Breast epithelium (tissue), 4 donors: ENCODE results near the gene TMPRSS9. TPM values are rescaled to one million over a fixed set of nuclear protein-coding genes. Genes with fewer than 3 reads are reported as not detected.
"Not testable (repeated sequence)": the region's sequence is repeated elsewhere in the genome, so short reads cannot be mapped to it uniquely, and the experiment has no call there.

Source experiments
- DNase-seq, 2 donors: peaks; one replicate each; pipeline ENCODE4 v3.0.0-alpha.2; 2019; ENCODE audit warnings: low spot score in 2 of 2
- H3K27ac ChIP-seq, 2 donors: fragments of 200-600 bp; sonication (generic) in 1 of 2; one replicate each; pipeline ENCODE4 v1.5.1; 2016 to 2019; ENCODE audit warnings: mild to moderate bottlenecking in 1 of 2
- H3K27me3 ChIP-seq, 2 donors: fragments of 200-600 bp; sonication (generic) in 1 of 2; one replicate each; pipeline versions ENCODE4 v1.5.1 to v1.6.0; 2017 to 2019; ENCODE audit warnings: control low read depth in 1 of 2, mild to moderate bottlenecking in 1 of 2
- H3K36me3 ChIP-seq: fragments of 200-600 bp; one replicate; pipeline ENCODE4 v1.5.1; 2019
- H3K4me1 ChIP-seq, 2 donors: fragments of 200-600 bp; sonication (generic); one replicate each; pipeline ENCODE4 v1.5.1; 2016 to 2019; ENCODE audit warnings: control low read depth in 1 of 2
- H3K4me3 ChIP-seq, 3 donors: fragments of 200-600 bp; sonication (generic); 1 replicate in 2 of 3; 2 replicates in 1 of 3; pipeline ENCODE4 v1.5.1; 2016 to 2019; ENCODE audit warnings: mild to moderate bottlenecking in 3 of 3, moderate library complexity in 2 of 3
- H3K9me3 ChIP-seq, 2 donors: fragments of 200-600 bp; sonication (generic) in 1 of 2; one replicate each; pipeline ENCODE4 v1.5.1; 2016 to 2019; ENCODE audit warnings: control low read depth in 1 of 2
- POLR2A ChIP-seq: fragments of 450-650 bp; IDR thresholded peaks from one replicate; pipeline ENCODE4 v1.6.1; 2016; ENCODE audit warnings: antibody characterized with exemption, mild to moderate bottlenecking, moderate library complexity
- POLR2AphosphoS5 ChIP-seq, 3 donors: sonication (generic); formaldehyde crosslinking; IDR thresholded peaks; one replicate each; pipeline ENCODE4 v1.6.1; 2017; ENCODE audit warnings: antibody characterized with exemption in 3 of 3
- intact Hi-C: fragments of 100-400 bp; cut with DNase I; formaldehyde crosslinking; loops from one replicate; pipeline ENCODE4 v1.15.1; 2023; ENCODE audit warnings: low total_unique reads
- total RNA-seq, 3 donors: library from RNA; depleted of rRNA; stranded (reverse); fragments of >200 nt; gene quantifications; one replicate each; pipeline ENCODE4 v1.1.0, GENCODE V29; 2016
- TF ChIP-seq, protein P1 (sequence below), 3 donors: fragments of 450-650 bp; IDR thresholded peaks; one replicate each; pipeline ENCODE4 v1.5.1; 2016 to 2017; ENCODE audit warnings: antibody characterized with exemption in 3 of 3, mild to moderate bottlenecking in 3 of 3, moderate library complexity in 3 of 3

The TMPRSS9 gene
- total RNA-seq, 3 donors from 2014 or later, result under 0.01 TPM; not detected in 2

- intact Hi-C loops, result no loop called here
- Histone ChIP-seq H3K4me3 (no peak overlapping the region), H3K9me3 (no peaks in the 10 kb centered on the region), H3K4me1 (no peaks in the 10 kb centered on the region), H3K36me3 (no peaks in the 10 kb centered on the region), H3K27ac (no peak overlapping the region), H3K27me3 (no peaks in the 10 kb centered on the region)
- TF ChIP-seq, protein P1, sequence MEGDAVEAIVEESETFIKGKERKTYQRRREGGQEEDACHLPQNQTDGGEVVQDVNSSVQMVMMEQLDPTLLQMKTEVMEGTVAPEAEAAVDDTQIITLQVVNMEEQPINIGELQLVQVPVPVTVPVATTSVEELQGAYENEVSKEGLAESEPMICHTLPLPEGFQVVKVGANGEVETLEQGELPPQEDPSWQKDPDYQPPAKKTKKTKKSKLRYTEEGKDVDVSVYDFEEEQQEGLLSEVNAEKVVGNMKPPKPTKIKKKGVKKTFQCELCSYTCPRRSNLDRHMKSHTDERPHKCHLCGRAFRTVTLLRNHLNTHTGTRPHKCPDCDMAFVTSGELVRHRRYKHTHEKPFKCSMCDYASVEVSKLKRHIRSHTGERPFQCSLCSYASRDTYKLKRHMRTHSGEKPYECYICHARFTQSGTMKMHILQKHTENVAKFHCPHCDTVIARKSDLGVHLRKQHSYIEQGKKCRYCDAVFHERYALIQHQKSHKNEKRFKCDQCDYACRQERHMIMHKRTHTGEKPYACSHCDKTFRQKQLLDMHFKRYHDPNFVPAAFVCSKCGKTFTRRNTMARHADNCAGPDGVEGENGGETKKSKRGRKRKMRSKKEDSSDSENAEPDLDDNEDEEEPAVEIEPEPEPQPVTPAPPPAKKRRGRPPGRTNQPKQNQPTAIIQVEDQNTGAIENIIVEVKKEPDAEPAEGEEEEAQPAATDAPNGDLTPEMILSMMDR (IDR thresholded peaks at IDR 0.05), result no peak
- TF ChIP-seq POLR2A, result no peak
- no peak for TF ChIP-seq POLR2AphosphoS5 (IDR thresholded peaks at IDR 0.05)
- DNase-seq, result no peak
These were observed 15.0 kb upstream of the TMPRSS9 start for GRCh38 chr19:2345076-2345475.

DNA sequence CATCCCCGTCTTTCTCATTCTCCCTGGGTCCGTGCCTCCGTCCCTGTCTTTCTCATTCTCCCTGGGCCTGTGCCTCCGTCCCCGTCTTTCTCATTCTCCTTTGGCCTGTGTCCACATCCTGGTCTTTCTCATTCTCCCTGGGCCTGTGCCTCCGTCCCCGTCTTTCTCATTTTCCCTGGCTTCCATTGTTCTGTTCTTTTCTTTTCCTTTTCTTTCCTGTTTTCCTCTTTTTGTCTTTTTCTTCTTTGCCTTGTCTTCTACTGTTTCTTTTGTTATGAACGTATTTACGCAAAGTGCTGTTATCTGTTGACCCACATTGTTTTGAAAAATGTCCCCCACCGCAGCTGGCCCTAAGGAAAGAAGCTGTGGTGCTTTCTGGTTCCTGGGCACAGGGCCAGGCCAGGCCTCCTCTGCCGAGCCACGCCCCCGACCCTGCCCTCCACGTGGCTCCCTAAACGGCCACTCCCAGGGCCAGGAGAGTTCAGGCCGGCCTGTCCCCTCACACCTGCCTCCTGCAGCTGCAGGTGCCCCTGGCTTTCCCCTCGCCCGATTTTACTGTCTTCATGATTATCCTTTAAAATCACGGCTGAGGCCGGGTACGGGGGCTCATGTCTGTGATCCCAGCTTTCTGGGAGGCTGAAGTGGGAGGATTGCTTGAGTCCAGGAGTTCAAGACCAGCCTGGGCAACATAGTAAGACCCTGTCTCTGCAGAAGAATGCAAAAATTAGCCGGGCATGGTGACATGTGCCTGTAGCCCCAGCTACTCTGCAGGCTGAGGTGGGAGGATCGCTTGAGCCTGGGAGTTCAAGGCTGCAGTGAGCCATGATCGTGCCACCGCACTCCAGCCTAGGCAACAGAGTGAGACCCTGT is 14.0 kb upstream of the TMPRSS9 start:
- Histone ChIP-seq H3K36me3 (no peaks in the 10 kb centered on the region), H3K27me3 (no peaks in the 10 kb centered on the region), H3K9me3 (no peaks in the 10 kb centered on the region), H3K4me1 (no peaks in the 10 kb centered on the region), H3K27ac (no peak overlapping the region), H3K4me3 (no peak overlapping the region)
- intact Hi-C loops, result no loop called here
- TF ChIP-seq, protein P1 (IDR thresholded peaks at IDR 0.05), result no peak
- TF ChIP-seq POLR2A (no peak), POLR2AphosphoS5 (IDR thresholded peaks at IDR 0.05) (no peak)
- no peak for DNase-seq

DNA sequence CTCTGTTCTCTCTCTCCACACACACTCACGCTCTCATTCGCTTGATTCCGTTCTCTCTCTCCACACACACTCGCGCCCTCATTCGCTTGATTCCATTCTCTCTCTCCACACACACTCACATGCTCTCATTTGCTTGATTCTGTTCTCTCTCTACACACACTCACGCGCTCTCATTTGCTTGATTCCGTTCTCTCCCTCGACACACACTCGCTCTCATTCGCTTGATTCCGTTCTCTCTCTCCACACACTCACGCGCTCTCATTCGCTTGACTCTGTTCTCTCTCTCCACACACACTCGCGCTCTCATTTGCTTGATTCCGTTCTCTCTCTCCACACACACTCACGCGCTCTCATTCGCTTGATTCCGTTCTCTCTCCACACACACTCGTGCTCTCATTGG is 10.2 kb upstream of the TMPRSS9 start:
- H3K36me3 ChIP-seq, DNase-seq, intact Hi-C loops, H3K9me3 ChIP-seq, H3K4me1 ChIP-seq, H3K27me3 ChIP-seq, H3K4me3 ChIP-seq, H3K27ac ChIP-seq: not testable (repeated sequence)

GRCh38 chr19:2350656-2351055 is 9.4 kb upstream of the TMPRSS9 start:
- DNase-seq, result no peak
- TF ChIP-seq, protein P1 (IDR thresholded peaks at IDR 0.05), result no peak
- TF ChIP-seq POLR2AphosphoS5 (IDR thresholded peaks at IDR 0.05) (no peak), POLR2A (no peak)
- no peaks in the 10 kb centered on the region for H3K9me3 ChIP-seq
- no peaks in the 10 kb centered on the region for H3K4me1 ChIP-seq
- H3K27me3 ChIP-seq, result no peaks in the 10 kb centered on the region
- no peak overlapping the region for H3K27ac ChIP-seq
- intact Hi-C loops, result no loop called here
- no peak overlapping the region for H3K4me3 ChIP-seq
- no peaks in the 10 kb centered on the region for H3K36me3 ChIP-seq

GRCh38 chr19:2351591-2351990 is 8.5 kb upstream of the TMPRSS9 start:
- intact Hi-C loops, result no loop called here
- Histone ChIP-seq H3K9me3 (no peaks in the 10 kb centered on the region), H3K4me1 (no peaks in the 10 kb centered on the region), H3K4me3 (no peak overlapping the region), H3K36me3 (no peaks in the 10 kb centered on the region), H3K27ac (no peak overlapping the region), H3K27me3 (no peaks in the 10 kb centered on the region)
- TF ChIP-seq POLR2AphosphoS5 (IDR thresholded peaks at IDR 0.05) (no peak), POLR2A (no peak)
- TF ChIP-seq, protein P1 (IDR thresholded peaks at IDR 0.05), result no peak
- no peak for DNase-seq
